ENCODE results near the gene YJU2.
A peak's percentile ranks its signal among the peaks of the same experiment; 100 is the strongest.
"Not testable (repeated sequence)": the region's sequence is repeated elsewhere in the genome, so short reads cannot be mapped to it uniquely, and the experiment has no call there.

Gene YJU2

GRCh38 chr19:4268816-4269430 lies 22.0 kb downstream of the YJU2 start:
- ATAC-seq = no peak

GRCh38 chr19:4272894-4273293 lies 26.0 kb downstream of the YJU2 start:
- ATAC-seq = no peak

GRCh38 chr19:4274321-4274686 lies 27.4 kb downstream of the YJU2 start:
- not testable (repeated sequence) for ATAC-seq

- no peak for ATAC-seq
Measured at GRCh38 chr19:4277191-4277696, 30.4 kb downstream of the YJU2 start.

DNA sequence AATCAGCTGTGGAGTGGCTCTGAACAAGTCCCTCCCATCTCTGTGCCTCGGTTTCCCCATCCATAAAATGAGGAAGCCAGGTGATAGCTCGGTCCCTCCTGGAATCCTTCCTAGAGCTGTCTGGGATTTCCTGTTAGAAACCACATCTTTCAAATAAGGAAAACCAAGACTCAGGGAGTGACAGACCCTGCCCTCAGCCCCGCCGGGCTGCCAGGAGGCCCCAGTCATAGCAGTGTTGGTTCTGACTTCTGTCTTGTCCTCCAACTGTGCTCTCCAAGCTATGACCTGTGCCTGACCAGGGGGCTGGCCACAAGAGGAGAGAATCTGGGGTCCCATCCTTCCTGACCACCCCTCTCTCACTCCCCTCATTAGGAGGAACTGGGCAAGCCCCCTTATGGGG lies 31.1 kb downstream of the YJU2 start:
- no peak for ATAC-seq

- no peak for ATAC-seq
Measured at GRCh38 chr19:4278419-4279266, 31.8 kb downstream of the YJU2 start, which contains the start of gene SHD. TSS of gene SHD (plus strand) at chr19:4279266. CDS start at chr19:4280064, 798 bp downstream.

DNA sequence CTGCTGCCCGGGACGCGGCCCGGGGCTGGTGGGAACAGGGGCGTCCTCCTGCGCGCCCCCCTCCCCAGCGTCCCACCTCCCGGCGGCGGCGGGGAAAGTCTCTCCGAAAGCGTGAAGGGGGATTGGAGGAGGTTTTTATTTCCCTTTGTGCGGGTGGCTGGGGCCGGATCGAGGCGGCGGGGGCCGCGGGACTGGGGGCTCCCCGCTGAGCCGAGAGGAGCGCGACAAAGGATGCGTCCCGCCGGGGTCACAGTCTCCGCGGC lies 32.3 kb downstream of the YJU2 start:
- ATAC-seq = no peak

GRCh38 chr19:4279530-4280422 lies 32.9 kb downstream of the YJU2 start:
- no peak for ATAC-seq

DNA sequence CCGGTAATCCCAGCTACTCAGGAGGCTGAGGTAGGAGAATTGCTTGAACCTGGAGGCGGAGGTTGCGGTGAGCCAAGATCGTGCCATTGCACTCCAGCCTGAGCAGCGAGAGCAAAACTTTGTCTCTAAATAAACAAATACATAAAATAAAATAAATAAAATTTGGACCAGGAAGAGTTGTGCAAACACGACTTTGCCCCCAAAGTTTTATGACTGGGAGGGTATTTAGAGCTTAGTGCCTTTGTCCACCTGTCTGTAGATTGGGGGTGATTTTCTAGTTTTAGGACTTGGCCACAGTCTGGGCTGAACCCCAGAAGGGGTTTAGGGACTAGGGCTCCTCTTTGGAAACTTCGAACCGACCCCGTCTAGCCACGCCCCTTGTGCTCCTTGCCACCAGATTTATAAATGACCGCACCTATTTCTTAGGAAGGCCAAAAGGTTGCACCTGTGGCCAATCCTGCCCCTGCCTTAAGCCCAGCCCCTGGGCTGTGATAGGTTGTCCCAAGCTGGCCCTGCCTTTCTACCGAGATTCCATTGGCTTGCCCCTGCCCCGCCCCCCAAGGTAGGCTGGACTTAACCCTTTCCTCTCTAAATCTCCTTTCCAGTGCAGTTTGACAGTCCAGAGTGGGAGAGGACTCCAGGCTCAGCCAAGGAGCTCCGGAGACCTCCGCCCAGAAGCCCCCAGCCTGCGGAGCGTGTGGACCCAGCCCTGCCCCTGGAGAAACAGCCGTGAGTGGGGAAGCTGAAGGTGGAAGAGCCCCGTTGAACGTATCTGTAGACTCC lies 37.5 kb downstream of the YJU2 start:
- ATAC-seq = no peak

- no peak for ATAC-seq
Measured at GRCh38 chr19:4284974-4285373, 38.1 kb downstream of the YJU2 start.

DNA sequence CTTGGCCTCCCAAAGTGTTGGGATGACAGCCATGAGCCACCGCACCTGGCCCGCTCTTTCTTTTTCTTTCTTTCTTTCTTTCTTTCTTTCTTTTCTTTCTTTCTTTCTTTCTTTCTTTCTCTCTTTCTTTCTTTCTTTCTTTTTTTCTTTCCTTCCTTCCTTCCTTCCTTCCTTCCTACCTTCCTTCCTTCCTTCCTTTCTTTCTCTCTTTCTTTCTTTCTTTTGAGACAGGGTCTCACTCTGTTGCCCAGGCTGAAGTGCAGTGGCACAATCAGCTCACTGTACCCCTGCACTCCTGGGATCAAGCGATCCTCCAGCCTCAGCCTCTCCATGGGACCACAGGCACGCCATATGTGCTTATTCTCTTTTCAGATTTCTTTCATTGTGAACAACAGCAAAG lies 39.3 kb downstream of the YJU2 start:
- not testable (repeated sequence) for ATAC-seq

- no peak for ATAC-seq
Measured at GRCh38 chr19:4288091-4288777, 41.4 kb downstream of the YJU2 start.

DNA sequence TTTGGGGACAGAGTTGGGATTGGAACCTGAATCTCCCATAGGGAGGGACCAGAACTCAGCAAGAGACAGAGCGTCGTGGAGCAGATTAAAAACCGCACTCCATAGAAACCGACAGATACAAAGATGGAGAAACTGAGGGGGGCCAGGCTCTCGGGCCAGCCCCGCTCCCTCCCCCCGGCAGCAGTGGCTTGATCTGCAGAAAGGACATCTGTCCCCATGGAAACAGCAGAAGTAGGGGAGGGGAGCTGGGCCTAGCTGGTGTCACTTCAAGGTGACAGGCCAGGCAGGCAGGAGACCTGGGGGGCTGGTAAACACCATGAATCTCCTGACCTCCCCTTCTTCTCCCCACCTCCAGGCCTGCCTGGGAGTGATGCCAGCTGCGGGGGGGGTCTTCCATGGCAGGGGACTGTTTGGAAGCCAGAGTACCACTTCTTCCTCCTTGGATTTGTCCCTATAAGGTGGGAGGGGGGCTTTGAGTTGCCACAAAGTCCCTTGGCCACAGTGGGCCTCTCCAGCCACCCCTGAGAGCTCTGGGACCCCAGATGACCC lies 44.4 kb downstream of the YJU2 start:
- no peak for ATAC-seq

DNA sequence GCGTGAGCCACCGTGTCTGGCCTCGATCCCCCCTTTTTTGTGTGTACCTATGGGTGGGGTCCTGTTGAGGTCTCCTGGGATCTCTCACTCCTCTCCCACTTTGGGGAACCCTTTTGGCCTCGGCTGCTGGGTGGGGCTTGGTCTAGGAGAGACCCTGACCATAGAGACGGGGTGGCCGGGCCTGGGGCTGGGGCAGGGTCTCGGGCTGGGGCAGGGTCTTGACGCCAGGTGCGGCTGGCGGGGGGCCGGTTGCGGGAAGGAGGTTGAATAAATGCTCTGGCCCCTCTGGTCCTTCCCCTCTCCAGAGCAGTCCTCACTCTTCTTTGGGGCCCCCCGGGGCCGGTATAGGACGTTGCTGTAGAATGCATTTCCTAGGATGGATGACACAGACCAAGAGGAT lies 45.6 kb downstream of the YJU2 start:
- ATAC-seq = no peak

DNA sequence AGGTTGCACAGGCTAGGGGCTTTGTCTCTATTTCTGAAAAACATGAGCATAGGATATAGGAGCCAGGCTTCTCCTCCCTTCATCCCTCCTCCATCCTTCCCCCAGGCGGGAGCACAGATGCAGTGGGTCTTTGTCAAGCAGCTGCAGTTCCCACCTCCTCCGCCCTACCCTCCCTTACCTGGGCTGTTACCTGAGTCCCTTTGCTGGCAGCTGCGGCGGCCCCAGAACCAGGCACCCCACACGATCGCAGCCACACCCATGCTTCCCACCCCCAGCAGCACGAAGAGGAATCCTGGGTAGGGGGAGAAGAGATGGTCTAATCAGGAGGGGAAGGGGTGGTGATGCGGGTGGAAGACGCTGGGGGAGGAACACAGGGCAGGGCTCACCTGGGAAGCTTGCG lies 47.5 kb downstream of the YJU2 start:
- ATAC-seq = no peak

GRCh38 chr19:4295972-4296771 lies 49.3 kb downstream of the YJU2 start:
- ATAC-seq = no peak

DNA sequence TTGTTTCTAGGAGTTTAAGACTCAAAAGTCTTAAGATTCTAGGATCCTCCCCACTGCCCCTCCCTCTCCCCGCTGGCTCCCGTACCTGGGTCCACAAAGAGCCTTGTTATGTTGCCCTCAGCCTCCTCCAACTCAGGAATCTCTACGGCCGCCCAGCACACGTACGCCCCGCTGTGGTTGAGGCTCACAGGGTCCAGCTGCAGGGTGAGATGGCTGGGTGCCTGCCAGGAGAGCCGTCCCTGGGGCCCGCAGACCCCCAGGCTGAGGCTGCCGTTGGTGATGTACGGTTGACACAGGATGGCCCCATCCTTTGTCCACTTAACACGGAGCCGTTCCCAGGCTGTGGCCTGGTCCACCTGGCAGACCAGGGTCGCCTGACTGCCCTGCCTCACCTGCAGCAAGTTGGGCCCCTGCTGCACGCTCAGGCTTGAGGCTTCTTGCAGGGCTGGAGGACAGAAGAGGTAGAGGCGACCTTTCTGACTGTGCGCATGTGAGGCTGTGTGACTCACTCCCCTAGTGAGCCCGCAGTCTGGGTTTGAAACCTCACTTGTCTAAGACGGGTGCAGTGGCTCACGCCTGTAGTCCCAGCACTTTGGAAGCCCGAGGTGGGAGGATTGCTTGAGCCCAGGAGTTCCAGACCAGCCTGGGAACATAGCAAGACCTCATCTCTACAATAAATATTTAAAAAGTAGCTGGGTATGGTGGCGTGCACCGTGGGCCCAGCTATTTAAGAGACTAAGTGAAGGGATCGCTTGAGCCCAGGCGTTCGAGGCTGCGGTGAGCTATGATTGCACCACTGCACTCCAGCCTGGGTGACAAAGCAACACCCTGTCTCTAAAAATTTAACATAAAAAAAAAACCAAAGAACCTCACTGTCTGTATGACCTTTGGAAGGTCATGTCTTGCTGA lies 51.3 kb downstream of the YJU2 start:
- ATAC-seq = peak; percentile 84

DNA sequence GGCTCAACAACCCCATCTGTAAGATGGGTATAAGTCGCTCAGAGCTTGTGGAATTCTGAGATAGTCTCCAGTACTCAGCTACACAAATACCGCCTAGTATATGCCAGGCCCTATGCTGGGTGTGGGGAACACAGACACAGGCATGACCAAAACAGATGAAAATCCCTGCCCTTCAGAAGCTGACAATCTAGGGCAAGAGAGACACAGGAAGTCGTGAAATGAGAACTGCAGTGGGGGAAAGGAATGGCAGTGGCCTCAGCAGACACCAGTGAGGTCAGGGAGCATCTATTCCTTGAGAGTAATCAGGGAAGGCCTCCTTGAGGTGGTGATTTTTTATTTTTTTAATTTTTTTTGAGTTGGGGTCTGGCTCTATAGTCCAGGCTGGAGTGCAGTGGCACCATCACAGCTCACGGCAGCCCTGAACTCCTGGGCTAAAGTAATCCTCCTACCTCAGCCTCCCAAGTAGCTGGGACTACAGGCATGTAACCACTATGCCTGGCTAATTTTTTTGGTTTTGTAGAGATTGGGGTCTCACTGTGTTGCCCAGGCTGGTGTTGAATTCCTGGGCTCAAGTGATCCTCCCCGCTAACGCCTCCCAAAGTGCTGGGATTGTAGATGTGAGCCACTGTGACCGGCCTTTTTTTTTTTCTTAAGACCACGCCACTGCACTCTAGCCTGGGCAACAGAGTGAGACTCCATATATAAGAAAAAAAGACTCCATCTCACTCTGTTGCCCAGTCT lies 52.1 kb downstream of the YJU2 start:
- ATAC-seq = no peak

DNA sequence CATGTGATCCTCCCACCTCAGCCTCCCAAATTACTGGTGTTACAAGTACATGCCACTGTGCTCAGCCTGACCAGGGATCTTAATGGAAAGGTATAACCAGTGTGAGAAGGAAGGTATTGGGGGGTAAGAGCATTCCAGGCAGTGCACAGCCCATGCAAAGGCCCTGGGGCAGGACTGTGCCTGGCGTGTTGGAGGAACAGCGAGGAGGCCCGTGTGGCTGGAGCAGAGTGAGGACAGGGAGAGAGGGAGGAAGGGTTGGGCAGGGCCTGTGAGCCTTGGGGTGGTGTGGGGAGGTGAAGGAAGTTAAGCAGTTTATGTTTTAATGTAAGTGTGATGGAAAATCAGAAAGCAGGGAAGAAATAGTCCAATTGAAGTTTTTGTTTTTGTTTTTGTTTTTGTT lies 53.7 kb downstream of the YJU2 start:
- no peak for ATAC-seq
